ENCODE data around the gene TMC1. TPM values are rescaled to one million over a fixed set of nuclear protein-coding genes. Genes with fewer than 3 reads are reported as not detected.

TMC1 gene
- not detected in 2 replicates for total RNA-seq

DNA sequence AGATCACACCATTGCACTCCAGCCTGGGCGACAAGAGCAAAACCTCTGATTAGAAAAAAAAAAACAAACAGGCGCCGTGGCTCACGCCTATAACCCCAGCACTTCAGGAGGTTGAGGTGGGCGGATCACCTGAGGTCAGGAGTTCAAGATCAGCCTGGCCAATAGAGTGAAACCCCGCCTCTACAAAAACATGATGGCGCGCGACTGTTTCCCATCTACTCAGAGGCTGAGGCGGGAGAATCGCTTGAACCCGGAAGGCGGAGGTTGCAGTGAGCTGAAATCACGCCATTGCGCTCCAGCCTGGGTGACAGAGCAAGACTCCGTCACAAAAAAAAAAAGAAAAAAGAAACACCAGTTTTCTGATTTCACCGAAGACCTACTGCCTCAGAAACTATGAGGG is at the start of gene TMC1:
TMC1 (plus strand) TSS at position 193 of the 400 bp plus-strand sequence. CDS start 127,041 bp downstream, outside the sequence.

Other genes starting within 250 kb of the TMC1 start
- gene ZFAND5, start 156.4 kb upstream of the TMC1 start, total RNA-seq: 65.7 and 77.8 TPM in 2 replicates

Measured in cardiac atrium fibroblast (primary cell).